ENCODE measurements around the gene GJC2. TPM values are rescaled to one million over a fixed set of nuclear protein-coding genes. Genes with fewer than 3 reads are reported as not detected.

GJC2 gene
- polyA plus RNA-seq, 1 of the 3 experiments (the other 2 are of a cell fraction) = 0.92 TPM

- POLR2A ChIA-PET = no interaction called here
- CTCF ChIA-PET = interaction anchor here (0.6 kb wide), 2 partner anchors 59 to 148 kb away, joined by 3 read pairs; no protein-coding TSS in a partner anchor
Measured at GRCh38 chr1:228156941-228157728, 7.4 kb downstream of the GJC2 start.

More at GRCh38 chr1:228156941-228157728, 7.4 kb downstream of the GJC2 start:
- Histone ChIP-seq H3K9ac (no peak overlapping the region), H3K36me3 (replicated peaks in 1 of 2; ENCODE audit: control insufficient read depth in 1 of 2, insufficient read depth in 2 of 2, low read length in 1 of 2) (no peaks in the 10 kb centered on the region), H2AFZ (ENCODE audit: low read depth) (no peak overlapping the region), H3K9me3 (no peaks in the 10 kb centered on the region), H3F3A (replicated peaks; ENCODE audit: insufficient read depth) (no peaks in the 10 kb centered on the region), H3K9me2 (no peaks in the 10 kb centered on the region), H3K27ac (ENCODE audit: low read depth in 2 of 2, low read length in 1 of 2) (no peak overlapping the region), H3K4me2 (no peak overlapping the region), H3K79me2 (ENCODE audit: insufficient read depth) (no peaks in the 10 kb centered on the region), H3K4me3 (ENCODE audit: low read depth in 2 of 2, low read length in 1 of 2) (no peak overlapping the region), H3K4me1 (ENCODE audit: control insufficient read depth in 1 of 2, insufficient read depth in 2 of 2, low read depth in 1 of 2, low read length in 1 of 2) (peaks cover 0 to 5% of the 10 kb centered on the region in 2 experiments; a peak in 1 of 4 replicates), H4K20me1 (ENCODE audit: insufficient read depth) (no peaks in the 10 kb centered on the region), H3K27me3 (ENCODE audit: insufficient read depth) (no peaks in the 10 kb centered on the region)
- 58% methylated on average over 16 of the region's 24 CpGs for WGBS (ENCODE audit: low lambda C conversion rate)
- DNase-seq = no peak
- TF ChIP-seq GATA2 (CRISPR knock-in tag; IDR thresholded peaks at IDR 0.05) (no peak), REST (IDR thresholded peaks at IDR 0.05; ENCODE audit: low read depth, low read length) (no peak), TCF12 (IDR thresholded peaks at IDR 0.05) (no peak), CTCF (IDR thresholded peaks at IDR 0.05) (no peak), RXRA (IDR thresholded peaks at IDR 0.05; ENCODE audit: borderline replicate concordance, low read depth) (no peak), JUND (IDR thresholded peaks at IDR 0.05) (no peak), EP300 (IDR thresholded peaks at IDR 0.05; ENCODE audit: borderline replicate concordance in 1 of 2, low read depth in 1 of 2, low read length in 1 of 2) (no peak)
